GM21390 (cell line): ENCODE data around the gene MCOLN3.
"Not testable (repeated sequence)": the region's sequence is repeated elsewhere in the genome, so short reads cannot be mapped to it uniquely, and the experiment has no call there.

ENCODE experiments used
- ATAC-seq: cut with Tn5 transposase; IDR thresholded peaks from one replicate; pipeline ENCODE4 v1.9.1; 2021; ENCODE audit not compliant: unreplicated experiment

MCOLN3 gene

GRCh38 chr1:85049735-85050166 is 1.5 kb upstream of the MCOLN3 start:
- no peak for ATAC-seq

GRCh38 chr1:85047472-85048295 is 616 bp downstream of the MCOLN3 start:
- ATAC-seq: peak; percentile 59

- no peak for ATAC-seq
These were observed 1.2 kb downstream of the MCOLN3 start for GRCh38 chr1:85047144-85047471.

- ATAC-seq: no peak
These were observed 5.9 kb downstream of the MCOLN3 start for GRCh38 chr1:85042413-85042812.

GRCh38 chr1:85041793-85042192 is 6.5 kb downstream of the MCOLN3 start:
- ATAC-seq: no peak

- no peak for ATAC-seq
These were observed 15.1 kb downstream of the MCOLN3 start for GRCh38 chr1:85033221-85033620.

GRCh38 chr1:85030536-85030935 is 17.8 kb downstream of the MCOLN3 start:
- no peak for ATAC-seq

GRCh38 chr1:85028151-85028550 is 20.1 kb downstream of the MCOLN3 start:
- ATAC-seq: no peak

- peak; percentile 93 for ATAC-seq
These were observed 20.9 kb downstream of the MCOLN3 start for GRCh38 chr1:85027242-85027983.

GRCh38 chr1:85025940-85026339 is 22.4 kb downstream of the MCOLN3 start:
- ATAC-seq: no peak

- no peak for ATAC-seq
These were observed 23.6 kb downstream of the MCOLN3 start for GRCh38 chr1:85024736-85025135.

GRCh38 chr1:85022700-85023099 is 25.6 kb downstream of the MCOLN3 start:
- ATAC-seq: no peak

GRCh38 chr1:85019994-85020393 is 28.3 kb downstream of the MCOLN3 start:
- ATAC-seq: no peak

GRCh38 chr1:85015826-85016225 is 32.5 kb downstream of the MCOLN3 start:
- no peak for ATAC-seq

GRCh38 chr1:85005641-85006040 is 42.7 kb downstream of the MCOLN3 start:
- ATAC-seq: not testable (repeated sequence)

GRCh38 chr1:85001742-85002141 is 46.6 kb downstream of the MCOLN3 start:
- no peak for ATAC-seq

- no peak for ATAC-seq
These were observed 49.5 kb downstream of the MCOLN3 start for GRCh38 chr1:84998642-84999280.

GRCh38 chr1:84997667-84998600 is 50.4 kb downstream of the MCOLN3 start:
- no peak for ATAC-seq

GRCh38 chr1:84996846-84997666 is 51.2 kb downstream of the MCOLN3 start, which contains the start of gene MCOLN2:
Gene MCOLN2, minus strand, starts transcription at chr1:84997113. Its CDS starts 241 bp downstream, at chr1:84996872.
- ATAC-seq: peak; percentile 41
